ENCODE data around the gene PPP1R13L. TPM values are rescaled to one million over a fixed set of nuclear protein-coding genes. Genes with fewer than 3 reads are reported as not detected.

PPP1R13L gene
- total RNA-seq, 4 donors from 2014 or later: 11.9 to 64.2 (median 35.8) TPM

GRCh38 chr19:45368737-45369340 is 36.0 kb downstream of the PPP1R13L start:
- no peak for TF ChIP-seq CTCF (IDR thresholded peaks at IDR 0.05)
- no peak for TF ChIP-seq POLR2A (IDR thresholded peaks at IDR 0.05)
- H3K9me3 ChIP-seq: no peaks in the 10 kb centered on the region
- H3K36me3 ChIP-seq: no peaks in the 10 kb centered on the region
- peaks cover 0 to 6% of the 10 kb centered on the region in 2 donors for H3K4me1 ChIP-seq
- no peak for DNase-seq
- intact Hi-C loops (cut with DNase I): no loop called here
- no peak overlapping the region for H3K4me3 ChIP-seq (replicated peaks in 1 of 3)
- no peak overlapping the region for H3K27ac ChIP-seq
- no peaks in the 10 kb centered on the region for H3K27me3 ChIP-seq
- WGBS, 2 donors: 96 to 97% methylated on average over 10 to 11 of the region's 11 CpGs

- Histone ChIP-seq H3K9me3 (no peaks in the 10 kb centered on the region), H3K27me3 (no peaks in the 10 kb centered on the region), H3K4me3 (replicated peaks in 1 of 3) (no peak overlapping the region), H3K4me1 (peaks cover 0 to 6% of the 10 kb centered on the region in 2 donors), H3K27ac (no peak overlapping the region), H3K36me3 (no peaks in the 10 kb centered on the region)
- TF ChIP-seq POLR2A (IDR thresholded peaks at IDR 0.05) (no peak), CTCF (IDR thresholded peaks at IDR 0.05) (no peak)
- DNase-seq: no peak
- intact Hi-C loops (cut with DNase I): no loop called here
- WGBS, 2 donors: 93 to 100% methylated on average over 4 of the region's 4 CpGs
Observed at GRCh38 chr19:45368127-45368526, 36.7 kb downstream of the PPP1R13L start.

GRCh38 chr19:45364696-45365095 is 40.2 kb downstream of the PPP1R13L start:
- Histone ChIP-seq H3K36me3 (no peaks in the 10 kb centered on the region), H3K9me3 (no peaks in the 10 kb centered on the region), H3K27ac (no peak overlapping the region), H3K27me3 (no peaks in the 10 kb centered on the region), H3K4me1 (peaks cover 0 to 3% of the 10 kb centered on the region in 2 donors), H3K4me3 (replicated peaks in 1 of 3) (no peak overlapping the region)
- no peak for DNase-seq
- intact Hi-C loops (cut with DNase I): no loop called here
- WGBS, 2 donors: 96 to 98% methylated on average over 5 to 11 of the region's 12 CpGs
- no peak for TF ChIP-seq POLR2A (IDR thresholded peaks at IDR 0.05)
- TF ChIP-seq CTCF (IDR thresholded peaks at IDR 0.05): no peak

GRCh38 chr19:45363861-45364459 is 40.9 kb downstream of the PPP1R13L start:
- no peak overlapping the region for H3K27ac ChIP-seq
- 93 to 95% methylated on average over 29 to 33 of the region's 44 CpGs for WGBS, 2 donors
- no peak for DNase-seq
- no peaks in the 10 kb centered on the region for H3K9me3 ChIP-seq
- intact Hi-C loops (cut with DNase I): no loop called here
- H3K27me3 ChIP-seq: no peaks in the 10 kb centered on the region
- H3K4me3 ChIP-seq (replicated peaks in 1 of 3): no peak overlapping the region
- H3K4me1 ChIP-seq: no peaks in the 10 kb centered on the region
- no peak for TF ChIP-seq POLR2A (IDR thresholded peaks at IDR 0.05)
- no peak for TF ChIP-seq CTCF (IDR thresholded peaks at IDR 0.05)
- no peaks in the 10 kb centered on the region for H3K36me3 ChIP-seq

- Histone ChIP-seq H3K36me3 (no peaks in the 10 kb centered on the region), H3K4me3 (replicated peaks in 1 of 3) (no peak overlapping the region), H3K9me3 (no peaks in the 10 kb centered on the region), H3K4me1 (no peaks in the 10 kb centered on the region), H3K27me3 (no peaks in the 10 kb centered on the region), H3K27ac (no peak overlapping the region)
- no peak for TF ChIP-seq POLR2A (IDR thresholded peaks at IDR 0.05)
- no peak for TF ChIP-seq CTCF (IDR thresholded peaks at IDR 0.05)
- WGBS, 2 donors: 93 to 96% methylated on average over 10 to 16 of the region's 16 CpGs
- intact Hi-C loops (cut with DNase I): no loop called here
- no peak for DNase-seq
Observed at GRCh38 chr19:45362291-45362690, 42.6 kb downstream of the PPP1R13L start.
